ENCODE data around the gene VENTX.

The VENTX gene

GRCh38 chr10:133289761-133290160, 52.1 kb downstream of the VENTX start:
- H3K4me1 ChIP-seq (ENCODE audit: control insufficient read depth, insufficient read depth, low read length), result no peaks in the 10 kb centered on the region
- H3K9me3 ChIP-seq (ENCODE audit: control insufficient read depth, insufficient read depth, low read length), result no peaks in the 10 kb centered on the region
- no peak overlapping the region for H3K27ac ChIP-seq (ENCODE audit: low read length)
- WGBS (ENCODE audit: insufficient coverage, insufficient read length), result no CpG with 5 or more reads among the region's 24 CpGs
- H3K27me3 ChIP-seq (ENCODE audit: control insufficient read depth, insufficient read depth, low read length), result no peaks in the 10 kb centered on the region
- H3K4me3 ChIP-seq (ENCODE audit: low read length), result no peak overlapping the region
- peaks cover 47% of the 10 kb centered on the region for H3K36me3 ChIP-seq (ENCODE audit: control insufficient read depth, insufficient read depth, low read length)
- DNase-seq (ENCODE audit: low read depth, low spot score), result no peak

All from iPS DF 6.9 (cell line).